ENCODE data around the gene ARHGAP21.

ARHGAP21 gene

GRCh38 chr10:24756283-24756682 lies 32.6 kb upstream of the ARHGAP21 start:
- no peak for TF ChIP-seq CTCF (IDR thresholded peaks at IDR 0.05; ENCODE audit: unreplicated experiment in 3 of 3)
- Mint-ChIP-seq H3K4me3 (no peak overlapping the region), H3K36me3 (ENCODE audit: low read depth) (no peaks in the 10 kb centered on the region)

GRCh38 chr10:24751716-24752115 lies 28.0 kb upstream of the ARHGAP21 start:
- Mint-ChIP-seq H3K4me1 (no peaks in the 10 kb centered on the region), H3K36me3 (ENCODE audit: low read depth) (no peaks in the 10 kb centered on the region), H3K9me3 (no peaks in the 10 kb centered on the region), H3K4me3 (no peak overlapping the region), H3K27ac (no peak overlapping the region), H3K27me3 (ENCODE audit: low read depth) (no peaks in the 10 kb centered on the region)
- no peak for TF ChIP-seq CTCF (IDR thresholded peaks at IDR 0.05; ENCODE audit: unreplicated experiment in 3 of 3)

More at GRCh38 chr10:24756283-24756682, 32.6 kb upstream of the ARHGAP21 start:
- Mint-ChIP-seq H3K27ac (no peak overlapping the region), H3K4me1 (no peaks in the 10 kb centered on the region), H3K9me3 (no peaks in the 10 kb centered on the region), H3K27me3 (ENCODE audit: low read depth) (no peaks in the 10 kb centered on the region)

GRCh38 chr10:24750695-24751094 lies 27.0 kb upstream of the ARHGAP21 start:
- no peaks in the 10 kb centered on the region for H3K9me3 Mint-ChIP-seq
- no peaks in the 10 kb centered on the region for H3K4me1 Mint-ChIP-seq
- no peak for TF ChIP-seq CTCF (IDR thresholded peaks at IDR 0.05; ENCODE audit: unreplicated experiment in 3 of 3)
- H3K36me3 Mint-ChIP-seq (ENCODE audit: low read depth), result no peaks in the 10 kb centered on the region
- no peak overlapping the region for H3K4me3 Mint-ChIP-seq
- H3K27ac Mint-ChIP-seq, result no peak overlapping the region
- H3K27me3 Mint-ChIP-seq (ENCODE audit: low read depth), result no peaks in the 10 kb centered on the region

GRCh38 chr10:24748214-24748613 lies 24.5 kb upstream of the ARHGAP21 start:
- Mint-ChIP-seq H3K4me3 (no peak overlapping the region), H3K9me3 (no peaks in the 10 kb centered on the region), H3K27me3 (ENCODE audit: low read depth) (no peaks in the 10 kb centered on the region), H3K36me3 (ENCODE audit: low read depth) (no peaks in the 10 kb centered on the region), H3K27ac (no peak overlapping the region), H3K4me1 (no peaks in the 10 kb centered on the region)
- no peak for TF ChIP-seq CTCF (IDR thresholded peaks at IDR 0.05; ENCODE audit: unreplicated experiment in 3 of 3)

- no peaks in the 10 kb centered on the region for H3K4me1 Mint-ChIP-seq
- no peaks in the 10 kb centered on the region for H3K9me3 Mint-ChIP-seq
- no peaks in the 10 kb centered on the region for H3K36me3 Mint-ChIP-seq (ENCODE audit: low read depth)
- no peaks in the 10 kb centered on the region for H3K27me3 Mint-ChIP-seq (ENCODE audit: low read depth)
- no peak overlapping the region for H3K27ac Mint-ChIP-seq
- H3K4me3 Mint-ChIP-seq, result no peak overlapping the region
- TF ChIP-seq CTCF (IDR thresholded peaks at IDR 0.05; ENCODE audit: unreplicated experiment in 3 of 3), result no peak
These were observed 21.3 kb upstream of the ARHGAP21 start for GRCh38 chr10:24744946-24745345.

GRCh38 chr10:24740714-24741113 lies 17.0 kb upstream of the ARHGAP21 start:
- H3K36me3 Mint-ChIP-seq (ENCODE audit: low read depth), result no peaks in the 10 kb centered on the region
- H3K4me3 Mint-ChIP-seq, result no peak overlapping the region
- H3K4me1 Mint-ChIP-seq, result peaks cover 5% of the 10 kb centered on the region
- H3K27me3 Mint-ChIP-seq (ENCODE audit: low read depth), result no peaks in the 10 kb centered on the region
- no peak for TF ChIP-seq CTCF (IDR thresholded peaks at IDR 0.05; ENCODE audit: unreplicated experiment in 3 of 3)
- no peak overlapping the region for H3K27ac Mint-ChIP-seq
- H3K9me3 Mint-ChIP-seq, result no peaks in the 10 kb centered on the region
